NB4 (cell line): ENCODE data around the gene ZNF727.
"Not testable (repeated sequence)": the region's sequence is repeated elsewhere in the genome, so short reads cannot be mapped to it uniquely, and the experiment has no call there.

Experiments
- DNase-seq: peaks from one replicate; pipeline ENCODE4 v3.0.0; 2010; ENCODE audit warnings: low read depth
- H3K4me3 ChIP-seq: one replicate; pipeline ENCODE4 v1.5.1; 2011; ENCODE audit warnings: mild to moderate bottlenecking, low read depth, low read length, moderate library complexity
- MYC ChIP-seq: IDR thresholded peaks from 2 replicates; pipeline ENCODE4 v1.6.1; 2011; ENCODE audit warnings: low read depth, low read length
- POLR2A ChIP-seq: IDR thresholded peaks from 2 replicates; pipeline ENCODE4 v1.6.1; 2011; ENCODE audit warnings: mild to moderate bottlenecking; ENCODE audit not compliant: insufficient read length; ENCODE audit errors: extremely low read depth
- TF ChIP-seq, protein P1 (sequence below): IDR thresholded peaks from 2 replicates; pipeline ENCODE4 v1.6.1; 2011; ENCODE audit warnings: low read depth, low read length
- TF ChIP-seq, protein P2 (sequence below): IDR thresholded peaks from one replicate; pipeline ENCODE4 v1.5.1; 2012; ENCODE audit warnings: low read depth, low read length

The ZNF727 gene

DNA sequence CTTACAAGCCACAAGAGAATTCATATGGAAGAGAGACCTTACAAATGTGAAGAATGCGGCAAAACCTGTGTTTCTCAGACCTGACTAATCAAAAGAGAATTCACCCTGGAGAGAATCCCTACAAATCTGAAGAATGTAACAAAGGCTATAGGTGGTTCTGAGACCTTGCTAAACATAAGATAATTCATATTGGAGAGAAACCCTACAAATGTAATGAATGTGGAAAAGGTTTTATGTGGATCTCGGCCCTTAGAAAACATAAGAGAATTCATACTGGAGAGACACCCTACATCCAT, 33.4 kb downstream of the ZNF727 start:
- TF ChIP-seq MYC = no peak
- no peak for DNase-seq
- H3K4me3 ChIP-seq = no peak overlapping the region

DNA sequence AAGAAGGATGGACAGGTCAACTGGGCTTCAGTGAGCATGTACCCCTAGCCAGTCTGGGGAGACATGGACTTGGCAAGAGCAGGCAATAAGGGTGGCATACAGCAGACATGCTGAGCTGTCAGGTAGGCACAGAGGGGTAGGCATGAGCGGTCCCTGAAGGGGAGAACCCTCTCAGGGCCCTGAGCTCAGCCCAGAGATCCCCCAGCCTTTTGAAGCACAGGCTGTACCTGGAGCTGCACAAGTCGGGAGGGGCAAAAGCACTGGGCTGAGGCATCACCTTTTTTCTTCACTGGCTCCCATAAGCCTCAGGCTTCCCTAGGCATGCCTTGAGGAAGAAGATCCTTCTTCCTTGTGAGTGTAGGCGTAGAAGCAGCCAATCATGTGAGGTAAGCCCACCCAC, 42.3 kb downstream of the ZNF727 start:
- no peak overlapping the region for H3K4me3 ChIP-seq
- TF ChIP-seq POLR2A = no peak
- TF ChIP-seq, protein P1, sequence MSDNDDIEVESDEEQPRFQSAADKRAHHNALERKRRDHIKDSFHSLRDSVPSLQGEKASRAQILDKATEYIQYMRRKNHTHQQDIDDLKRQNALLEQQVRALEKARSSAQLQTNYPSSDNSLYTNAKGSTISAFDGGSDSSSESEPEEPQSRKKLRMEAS = no peak
- TF ChIP-seq, protein P2, sequence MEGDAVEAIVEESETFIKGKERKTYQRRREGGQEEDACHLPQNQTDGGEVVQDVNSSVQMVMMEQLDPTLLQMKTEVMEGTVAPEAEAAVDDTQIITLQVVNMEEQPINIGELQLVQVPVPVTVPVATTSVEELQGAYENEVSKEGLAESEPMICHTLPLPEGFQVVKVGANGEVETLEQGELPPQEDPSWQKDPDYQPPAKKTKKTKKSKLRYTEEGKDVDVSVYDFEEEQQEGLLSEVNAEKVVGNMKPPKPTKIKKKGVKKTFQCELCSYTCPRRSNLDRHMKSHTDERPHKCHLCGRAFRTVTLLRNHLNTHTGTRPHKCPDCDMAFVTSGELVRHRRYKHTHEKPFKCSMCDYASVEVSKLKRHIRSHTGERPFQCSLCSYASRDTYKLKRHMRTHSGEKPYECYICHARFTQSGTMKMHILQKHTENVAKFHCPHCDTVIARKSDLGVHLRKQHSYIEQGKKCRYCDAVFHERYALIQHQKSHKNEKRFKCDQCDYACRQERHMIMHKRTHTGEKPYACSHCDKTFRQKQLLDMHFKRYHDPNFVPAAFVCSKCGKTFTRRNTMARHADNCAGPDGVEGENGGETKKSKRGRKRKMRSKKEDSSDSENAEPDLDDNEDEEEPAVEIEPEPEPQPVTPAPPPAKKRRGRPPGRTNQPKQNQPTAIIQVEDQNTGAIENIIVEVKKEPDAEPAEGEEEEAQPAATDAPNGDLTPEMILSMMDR = no peak
- no peak for TF ChIP-seq MYC
- no peak for DNase-seq

DNA sequence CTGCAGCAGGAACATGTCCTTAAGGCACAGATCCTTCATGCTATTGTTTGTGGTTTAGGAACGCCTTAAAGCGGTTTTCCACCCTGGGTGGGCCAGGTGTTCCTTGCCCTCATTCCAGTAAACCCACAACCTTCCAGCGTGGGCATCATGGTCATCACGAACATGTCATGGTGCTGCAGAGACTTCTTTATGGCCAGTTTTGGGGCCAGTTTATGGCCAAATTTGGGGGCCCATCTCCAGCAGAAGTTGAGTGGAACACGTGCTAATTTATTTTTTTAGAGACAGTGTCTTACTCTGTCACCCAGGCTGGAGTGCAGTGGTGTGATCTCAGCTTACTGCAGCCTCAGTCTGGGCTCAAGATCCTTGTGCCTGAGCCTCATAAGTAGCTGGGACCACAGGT, 43.6 kb downstream of the ZNF727 start:
- not testable (repeated sequence) for H3K4me3 ChIP-seq, DNase-seq
